UCSD-AML1 (cell line): ENCODE data around the gene HYAL4.
"Not testable (repeated sequence)": the region's sequence is repeated elsewhere in the genome, so short reads cannot be mapped to it uniquely, and the experiment has no call there.

ENCODE experiments used
- DNase-seq: peaks from one replicate; lab custom pipeline; 2025; ENCODE audit not compliant: unreplicated experiment; lab: John Stamatoyannopoulos, UW

HYAL4 gene

GRCh38 chr7:123894753-123895152, 49.8 kb downstream of the HYAL4 start:
- not testable (repeated sequence) for DNase-seq

- no peak for DNase-seq
These were observed 56.1 kb downstream of the HYAL4 start for GRCh38 chr7:123901101-123901500.

- no peak for DNase-seq
These were observed 60.7 kb downstream of the HYAL4 start for GRCh38 chr7:123905714-123906113.

GRCh38 chr7:123916240-123916724, 71.3 kb downstream of the HYAL4 start:
- DNase-seq = no peak

GRCh38 chr7:123917878-123918277, 72.9 kb downstream of the HYAL4 start:
- no peak for DNase-seq

GRCh38 chr7:123918309-123918708, 73.3 kb downstream of the HYAL4 start:
- no peak for DNase-seq

GRCh38 chr7:123923599-123923998, 78.6 kb downstream of the HYAL4 start:
- DNase-seq = no peak

GRCh38 chr7:123924941-123925340, 80.0 kb downstream of the HYAL4 start, which contains the start of gene SPAM1:
TSS of gene SPAM1 (plus strand) at chr7:123925241. CDS start at chr7:123953571, 28,330 bp downstream.
- DNase-seq = no peak
